GM19395 (cell line): ENCODE data around the gene PARL.
A peak's percentile ranks its signal among the peaks of the same experiment; 100 is the strongest.

Experiments used
- ATAC-seq: cut with Tn5 transposase; IDR thresholded peaks from one replicate; pipeline ENCODE4 v1.9.1; 2021; ENCODE audit warnings: mild to moderate bottlenecking, moderate library complexity; ENCODE audit not compliant: unreplicated experiment

The PARL gene

DNA sequence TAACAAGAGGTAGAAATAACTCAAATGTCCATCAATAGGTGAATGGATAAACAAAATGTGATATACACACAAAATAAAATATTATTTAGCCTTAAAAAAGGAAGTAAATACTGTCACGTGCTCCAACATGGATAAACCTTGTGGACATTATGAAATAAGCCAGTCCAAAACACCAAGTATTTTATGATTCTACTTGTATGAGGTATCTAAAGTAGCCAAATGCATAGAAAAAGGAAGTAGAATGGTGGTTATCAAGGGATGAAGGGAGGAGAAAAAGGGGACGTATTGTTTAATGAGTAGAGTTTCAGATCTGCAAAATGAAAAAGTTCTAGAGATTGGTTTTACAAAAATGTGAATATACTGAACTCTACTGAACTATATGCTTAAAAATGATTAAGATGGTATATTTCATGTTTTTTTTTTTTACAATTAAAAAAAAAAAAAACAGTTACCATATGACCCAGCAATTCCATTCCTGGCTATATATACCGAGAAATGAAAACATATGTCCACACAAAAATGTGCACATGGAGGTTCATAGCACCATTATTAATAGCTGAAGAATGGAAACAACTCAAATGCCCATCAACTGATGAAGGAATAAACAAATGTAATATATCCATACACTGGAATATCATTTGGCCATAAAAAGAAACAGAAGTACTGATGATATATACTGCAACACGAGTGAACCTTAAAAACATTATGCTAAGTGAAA, 30.2 kb downstream of the PARL start:
- no peak for ATAC-seq

- ATAC-seq: no peak
Measured at GRCh38 chr3:183845608-183846288, 38.9 kb downstream of the PARL start.

GRCh38 chr3:183845090-183845489, 39.6 kb downstream of the PARL start:
- no peak for ATAC-seq

- ATAC-seq: no peak
Measured at GRCh38 chr3:183844606-183845005, 40.1 kb downstream of the PARL start.

- no peak for ATAC-seq
Measured at GRCh38 chr3:183839751-183840150, 44.9 kb downstream of the PARL start.

GRCh38 chr3:183837894-183838293, 46.8 kb downstream of the PARL start:
- no peak for ATAC-seq

- ATAC-seq: no peak
Measured at GRCh38 chr3:183837390-183837789, 47.3 kb downstream of the PARL start.

GRCh38 chr3:183833516-183833915, 51.2 kb downstream of the PARL start:
- ATAC-seq: no peak

DNA sequence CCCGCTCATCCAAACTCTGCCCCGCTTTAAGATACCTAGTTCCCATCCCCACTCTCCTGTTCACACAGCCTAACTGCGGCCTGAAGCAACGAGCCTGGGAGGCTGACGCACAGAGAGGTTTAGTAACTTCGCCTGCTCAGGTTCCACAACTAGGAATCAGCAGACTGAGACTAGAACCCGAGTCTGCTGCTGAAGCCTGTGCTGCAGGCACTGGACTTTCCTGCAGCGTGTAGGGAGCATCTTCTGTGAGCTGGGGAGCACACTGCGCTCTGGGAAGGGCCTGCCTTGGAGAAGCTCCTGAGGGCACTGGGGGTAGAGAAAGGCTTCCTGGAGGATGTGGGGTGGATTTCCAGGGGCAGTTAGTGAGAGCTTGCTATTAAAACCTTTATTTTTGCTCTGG, 54.5 kb downstream of the PARL start:
- ATAC-seq: no peak

DNA sequence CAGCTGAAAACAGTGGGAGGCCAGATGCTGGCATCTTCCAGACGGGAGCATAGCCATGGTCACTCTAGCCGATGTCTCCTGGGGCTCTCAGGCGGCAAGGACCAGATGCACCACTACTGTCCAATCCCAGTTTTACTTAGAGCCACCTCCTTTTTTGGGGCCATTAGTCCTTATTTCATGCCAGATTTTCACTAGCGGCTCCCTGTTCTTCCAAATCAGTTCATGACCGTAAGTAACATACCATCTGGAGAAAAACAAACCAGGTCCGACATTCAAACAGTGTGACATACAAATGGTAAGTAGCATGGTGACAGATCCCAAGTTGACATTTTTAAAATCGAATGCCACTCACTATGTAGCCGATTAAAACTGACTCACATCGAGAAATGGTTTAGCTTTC, 55.2 kb downstream of the PARL start:
- no peak for ATAC-seq

DNA sequence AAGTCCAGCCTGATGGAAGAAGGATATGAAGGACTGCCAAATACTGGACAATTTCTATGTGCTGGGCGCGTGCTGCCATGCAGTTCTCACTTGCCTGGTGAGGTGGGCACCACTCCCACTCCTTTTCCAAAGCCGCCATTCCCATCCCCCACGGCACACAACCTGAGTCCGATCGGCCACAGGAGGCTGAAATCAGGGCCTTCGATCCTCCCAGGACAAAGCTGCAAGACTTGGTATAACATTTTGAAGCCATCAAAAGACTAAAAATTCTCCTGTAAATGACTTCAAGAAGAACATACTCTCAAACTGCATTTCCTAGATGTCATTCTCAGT, 56.2 kb downstream of the PARL start:
- no peak for ATAC-seq

DNA sequence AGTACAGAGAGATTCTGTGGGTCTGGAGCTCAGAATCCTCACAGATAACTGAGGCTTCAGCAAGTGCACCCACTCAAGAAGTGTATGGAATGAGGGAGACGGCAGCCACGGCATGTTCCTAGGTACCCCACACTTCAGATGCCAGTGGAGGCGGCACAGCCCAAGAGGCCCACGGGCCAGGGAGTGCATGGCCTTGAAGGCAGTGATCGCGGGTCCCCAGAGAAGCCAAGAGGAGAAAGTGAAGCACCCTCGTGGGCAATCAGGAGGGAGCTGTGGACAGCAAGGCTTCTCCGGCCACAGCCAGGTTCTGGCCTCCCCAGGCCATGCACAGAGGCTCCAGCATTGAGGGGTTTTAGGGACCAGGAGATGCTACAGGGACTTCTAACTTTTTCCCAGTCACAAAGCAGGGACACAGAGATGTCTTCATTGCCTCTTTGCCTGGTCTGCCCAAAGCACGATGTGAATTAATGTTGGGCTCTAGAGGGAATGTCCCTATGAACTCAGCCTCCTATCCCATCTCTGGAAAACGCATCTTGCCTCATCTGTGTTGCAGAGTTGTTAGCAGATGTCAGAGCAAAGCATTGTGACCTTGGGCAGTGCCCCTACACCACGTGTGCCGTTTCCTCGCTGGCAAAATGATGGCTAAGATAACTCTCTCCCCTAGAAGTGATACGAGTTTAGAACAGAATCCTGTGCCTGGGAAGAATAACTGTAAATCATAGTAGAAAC, 56.7 kb downstream of the PARL start:
- no peak for ATAC-seq

GRCh38 chr3:183826448-183827250, 58.0 kb downstream of the PARL start:
- no peak for ATAC-seq

GRCh38 chr3:183825456-183826161, 59.1 kb downstream of the PARL start, which contains the start of gene MAP6D1:
Gene MAP6D1, minus strand, starts transcription at chr3:183825577. Its CDS starts 30 bp downstream, at chr3:183825547.
- ATAC-seq: peak; percentile 48

DNA sequence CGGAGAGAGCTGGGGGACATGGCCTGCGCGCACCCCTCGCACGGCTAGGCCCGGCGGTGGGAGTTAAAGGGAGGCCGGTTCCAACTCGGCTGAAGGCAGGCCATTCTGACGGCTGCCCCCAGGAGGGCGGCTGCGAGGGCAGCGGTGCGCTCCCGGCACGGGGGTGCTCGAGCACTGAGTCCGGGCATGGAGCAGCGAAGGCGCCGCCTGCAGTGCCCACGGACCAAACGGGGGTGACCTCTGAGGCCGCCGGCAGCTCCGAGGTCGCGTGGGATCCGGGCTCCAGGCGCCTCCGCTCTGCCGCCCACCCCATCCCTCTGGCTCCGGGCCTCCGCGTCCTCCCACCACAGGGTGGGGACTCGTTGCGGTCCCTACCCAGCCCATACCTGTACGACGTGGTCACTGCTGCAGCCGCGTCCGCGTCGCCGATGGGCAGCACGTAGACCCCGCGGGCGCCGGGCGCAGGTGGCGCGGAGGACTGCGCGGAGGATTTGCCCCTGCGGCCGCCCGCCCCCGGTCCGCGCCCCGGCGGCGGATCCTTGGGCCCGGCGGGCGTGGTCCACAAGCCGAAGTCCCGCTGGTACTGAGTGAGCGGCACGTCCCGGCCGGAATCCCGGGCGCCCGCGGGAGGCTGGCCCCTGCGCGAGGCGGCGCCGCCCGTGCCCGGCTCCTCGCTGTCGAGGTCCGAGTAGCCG, 59.8 kb downstream of the PARL start:
- ATAC-seq: peak; percentile 36

DNA sequence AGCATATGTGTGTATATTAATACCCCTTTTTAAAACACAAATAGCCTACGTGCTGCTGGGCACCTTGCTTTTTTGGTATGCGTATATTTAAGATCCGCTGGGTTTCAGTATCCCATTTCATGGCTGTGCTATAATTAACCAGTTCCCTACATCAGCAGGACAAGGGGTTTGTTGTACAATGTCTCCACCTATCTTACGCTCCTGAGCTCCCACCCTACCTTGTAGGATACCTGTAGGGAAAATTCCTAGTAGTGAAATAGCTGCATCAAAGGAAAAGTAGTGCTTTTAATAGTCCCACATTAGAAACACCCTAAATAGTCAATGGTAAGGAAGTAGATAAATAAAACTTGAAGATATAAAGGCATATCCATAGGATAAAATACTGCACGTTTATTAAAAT, 60.7 kb downstream of the PARL start:
- ATAC-seq: no peak

- ATAC-seq: no peak
Measured at GRCh38 chr3:183822631-183823030, 62.0 kb downstream of the PARL start.

- ATAC-seq: no peak
Measured at GRCh38 chr3:183819831-183820230, 64.8 kb downstream of the PARL start.

DNA sequence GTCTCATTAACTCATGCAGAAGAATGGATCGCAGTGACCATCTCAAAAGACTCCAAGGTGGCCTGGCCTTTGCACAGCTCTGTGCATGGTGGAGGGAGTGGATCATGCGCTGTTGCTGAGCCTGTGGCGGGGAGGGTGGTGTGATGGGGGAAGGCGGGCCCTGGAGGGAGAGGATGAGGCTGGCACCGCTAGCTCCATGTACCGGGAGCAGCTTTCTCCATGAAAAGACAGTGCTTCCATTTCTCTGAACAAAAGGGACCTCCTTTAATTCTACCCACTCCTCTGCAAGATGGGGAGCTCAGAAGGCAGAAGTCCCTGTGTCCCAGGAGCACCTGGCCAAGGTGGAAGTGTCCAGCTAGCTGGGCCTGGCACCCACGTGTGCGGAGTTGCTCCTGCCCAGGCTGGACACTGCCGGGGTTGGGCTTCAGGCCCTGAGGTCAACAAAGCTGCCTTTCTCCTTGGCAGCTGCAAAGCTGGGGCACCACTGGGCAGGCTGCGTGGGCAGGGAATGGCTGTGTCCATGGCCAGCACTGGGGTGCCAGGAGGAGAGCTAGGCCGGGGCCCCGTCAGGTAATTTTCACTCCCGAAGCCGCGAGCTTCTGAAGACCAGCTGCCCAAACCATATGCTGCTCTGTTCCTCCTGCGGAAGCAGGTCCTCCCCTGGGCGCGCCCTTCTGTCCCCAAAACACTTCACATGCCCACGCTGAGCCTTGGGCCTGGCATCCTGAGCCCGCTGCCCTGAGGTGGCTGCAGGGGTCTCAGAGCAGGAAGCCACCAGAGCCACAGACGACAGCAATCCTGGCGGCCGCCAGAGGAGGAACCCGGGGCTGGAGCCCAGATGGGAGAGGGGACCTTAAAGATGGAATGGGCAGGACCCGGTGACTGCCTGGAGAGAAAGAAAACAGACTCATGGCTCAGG, 65.7 kb downstream of the PARL start:
- no peak for ATAC-seq
